ENCODE results near the gene RANBP3L.
A peak's percentile ranks its signal among the peaks of the same experiment; 100 is the strongest.

Gene RANBP3L

GRCh38 chr5:36243653-36244052 is 58.0 kb downstream of the RANBP3L start:
- no peak for DNase-seq

GRCh38 chr5:36242534-36243485 is 58.9 kb downstream of the RANBP3L start:
- DNase-seq = no peak

GRCh38 chr5:36241631-36242533 is 59.8 kb downstream of the RANBP3L start, which contains the start of gene NADK2:
TSS of gene NADK2 (minus strand) at chr5:36241925. CDS start at chr5:36241798, 127 bp downstream.
- peak; percentile 98 for DNase-seq

- DNase-seq = peak; percentile 59
These were observed 60.7 kb downstream of the RANBP3L start for GRCh38 chr5:36240779-36241630.

GRCh38 chr5:36239370-36240293 is 62.1 kb downstream of the RANBP3L start:
- no peak for DNase-seq

- no peak for DNase-seq
These were observed 63.0 kb downstream of the RANBP3L start for GRCh38 chr5:36238502-36239295.

- no peak for DNase-seq
These were observed 64.0 kb downstream of the RANBP3L start for GRCh38 chr5:36237751-36238150.

- DNase-seq = peak; percentile 22
These were observed 64.9 kb downstream of the RANBP3L start for GRCh38 chr5:36236801-36237200.

- DNase-seq = no peak
These were observed 69.2 kb downstream of the RANBP3L start for GRCh38 chr5:36232533-36232932.

GRCh38 chr5:36230151-36230790 is 71.4 kb downstream of the RANBP3L start:
- DNase-seq = no peak

- DNase-seq = no peak
These were observed 73.2 kb downstream of the RANBP3L start for GRCh38 chr5:36228505-36228904.

GRCh38 chr5:36227046-36227445 is 74.7 kb downstream of the RANBP3L start:
- DNase-seq = no peak

- DNase-seq = no peak
These were observed 79.1 kb downstream of the RANBP3L start for GRCh38 chr5:36222620-36223019.

GRCh38 chr5:36217988-36218387 is 83.7 kb downstream of the RANBP3L start:
- no peak for DNase-seq

- no peak for DNase-seq
These were observed 84.1 kb downstream of the RANBP3L start for GRCh38 chr5:36217567-36217966.

- DNase-seq = no peak
These were observed 85.8 kb downstream of the RANBP3L start for GRCh38 chr5:36215910-36216309.

GRCh38 chr5:36214436-36214835 is 87.3 kb downstream of the RANBP3L start:
- DNase-seq = peak; percentile 4

- DNase-seq = peak; percentile 13
These were observed 92.0 kb downstream of the RANBP3L start for GRCh38 chr5:36209664-36210063.

- DNase-seq = no peak
These were observed 92.9 kb downstream of the RANBP3L start for GRCh38 chr5:36208786-36209185.

GRCh38 chr5:36206913-36207312 is 94.8 kb downstream of the RANBP3L start:
- DNase-seq = no peak

Data from fibroblast of skin of scalp (primary cell).